ENCODE measurements around the gene YTHDC1. TPM values are rescaled to one million over a fixed set of nuclear protein-coding genes. Genes with fewer than 3 reads are reported as not detected.

YTHDC1 gene
- total and polyA plus RNA-seq, 2 of the 4 experiments (the other 2 are of a cell fraction): 31.9 to 32.7 TPM

- no TSS peak for BruUV-seq (replicated peaks)
- H3K4me1 ChIP-seq (ENCODE audit: control insufficient read depth, insufficient read depth, low read length): no peaks in the 10 kb centered on the region
- no peak overlapping the region for H2BK20ac ChIP-seq (ENCODE audit: low read depth, low read length)
- no peak for ATAC-seq (ENCODE audit: low read depth)
- ChIA-PET POLR2A (ENCODE audit: unreplicated experiment) (no interaction called here), CTCF (no interaction called here)
- no peak for TF ChIP-seq CEBPB (IDR thresholded peaks at IDR 0.05; ENCODE audit: low read depth, low read length)
- TF ChIP-seq, protein P1, sequence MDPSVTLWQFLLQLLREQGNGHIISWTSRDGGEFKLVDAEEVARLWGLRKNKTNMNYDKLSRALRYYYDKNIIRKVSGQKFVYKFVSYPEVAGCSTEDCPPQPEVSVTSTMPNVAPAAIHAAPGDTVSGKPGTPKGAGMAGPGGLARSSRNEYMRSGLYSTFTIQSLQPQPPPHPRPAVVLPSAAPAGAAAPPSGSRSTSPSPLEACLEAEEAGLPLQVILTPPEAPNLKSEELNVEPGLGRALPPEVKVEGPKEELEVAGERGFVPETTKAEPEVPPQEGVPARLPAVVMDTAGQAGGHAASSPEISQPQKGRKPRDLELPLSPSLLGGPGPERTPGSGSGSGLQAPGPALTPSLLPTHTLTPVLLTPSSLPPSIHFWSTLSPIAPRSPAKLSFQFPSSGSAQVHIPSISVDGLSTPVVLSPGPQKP (IDR thresholded peaks at IDR 0.05; ENCODE audit: borderline replicate concordance, low read depth, low read length): no peak
- TF ChIP-seq, protein P2, sequence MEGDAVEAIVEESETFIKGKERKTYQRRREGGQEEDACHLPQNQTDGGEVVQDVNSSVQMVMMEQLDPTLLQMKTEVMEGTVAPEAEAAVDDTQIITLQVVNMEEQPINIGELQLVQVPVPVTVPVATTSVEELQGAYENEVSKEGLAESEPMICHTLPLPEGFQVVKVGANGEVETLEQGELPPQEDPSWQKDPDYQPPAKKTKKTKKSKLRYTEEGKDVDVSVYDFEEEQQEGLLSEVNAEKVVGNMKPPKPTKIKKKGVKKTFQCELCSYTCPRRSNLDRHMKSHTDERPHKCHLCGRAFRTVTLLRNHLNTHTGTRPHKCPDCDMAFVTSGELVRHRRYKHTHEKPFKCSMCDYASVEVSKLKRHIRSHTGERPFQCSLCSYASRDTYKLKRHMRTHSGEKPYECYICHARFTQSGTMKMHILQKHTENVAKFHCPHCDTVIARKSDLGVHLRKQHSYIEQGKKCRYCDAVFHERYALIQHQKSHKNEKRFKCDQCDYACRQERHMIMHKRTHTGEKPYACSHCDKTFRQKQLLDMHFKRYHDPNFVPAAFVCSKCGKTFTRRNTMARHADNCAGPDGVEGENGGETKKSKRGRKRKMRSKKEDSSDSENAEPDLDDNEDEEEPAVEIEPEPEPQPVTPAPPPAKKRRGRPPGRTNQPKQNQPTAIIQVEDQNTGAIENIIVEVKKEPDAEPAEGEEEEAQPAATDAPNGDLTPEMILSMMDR (conservative IDR thresholded peaks at IDR 0.05; ENCODE audit: low read depth, low read length): no peak
- no peaks in the 10 kb centered on the region for H3K36me3 ChIP-seq (ENCODE audit: control insufficient read depth, insufficient read depth, low read length)
- no peak for DNase-seq
- H3K4me3 ChIP-seq (ENCODE audit: insufficient read depth, low read depth, low read length): no peak overlapping the region
- dilution Hi-C loops (cut with HindIII; ENCODE audit: low sequenced_read_pairs, unreplicated experiment) (no loop called here), intact Hi-C loops (cut with micrococcal nuclease) (no loop called here), in situ Hi-C loops (cut with MboI; ENCODE audit: low sequenced_read_pairs) (no loop called here)
- no peak overlapping the region for H3K27ac ChIP-seq (ENCODE audit: insufficient read depth, low read length)
- no peaks in the 10 kb centered on the region; the same call in 1 of the 2 replicates for H3K27me3 ChIP-seq (ENCODE audit: control insufficient read depth, insufficient read depth, low read length)
- no peak overlapping the region for H3K14ac ChIP-seq (replicated peaks; ENCODE audit: low read depth, low read length)
- no peak overlapping the region for H3K56ac ChIP-seq (ENCODE audit: extremely low read depth, insufficient read depth, low read length)
- no peaks in the 10 kb centered on the region for H3K79me1 ChIP-seq (ENCODE audit: low read depth in 1 of 2, low read length in 2 of 2)
- no peak overlapping the region for H2BK15ac ChIP-seq (ENCODE audit: low read depth, low read length)
- H4K5ac ChIP-seq (ENCODE audit: low read depth, low read length): no peak overlapping the region
- no peak overlapping the region for H3K9ac ChIP-seq (ENCODE audit: low read depth, low read length)
- no peak overlapping the region for H2AFZ ChIP-seq (replicated peaks; ENCODE audit: low read length, poor library complexity)
- H4K8ac ChIP-seq (ENCODE audit: low read depth in 2 of 2, low read length in 2 of 2): no peak overlapping the region
- H3K4me2 ChIP-seq (ENCODE audit: low read depth, low read length): no peak overlapping the region
- no peak overlapping the region for H2BK5ac ChIP-seq (ENCODE audit: low read depth, low read length, poor library complexity, severe bottlenecking)
- no peak overlapping the region for H3K4ac ChIP-seq (ENCODE audit: low read depth, low read length)
- H3K18ac ChIP-seq (ENCODE audit: low read depth, low read length): no peak overlapping the region
- H2AK5ac ChIP-seq (ENCODE audit: low read depth, low read length): no peak overlapping the region
- no peaks in the 10 kb centered on the region for H3K9me3 ChIP-seq (ENCODE audit: control insufficient read depth, insufficient read depth, low read length)
- no peaks in the 10 kb centered on the region for H3K9me1 ChIP-seq (ENCODE audit: insufficient read depth, low read length)
- no peak overlapping the region for H2BK120ac ChIP-seq (ENCODE audit: low read depth, low read length)
- peak overlapping the region; percentile 33; the same call in 1 of the 2 replicates for H3K23ac ChIP-seq (ENCODE audit: low read depth, low read length)
- no CpG with 5 or more reads among the region's 3 CpGs for WGBS, 2 experiments (ENCODE audit: extremely low coverage in 2 of 2, insufficient read length in 1 of 2)
- no peak overlapping the region for H4K91ac ChIP-seq (ENCODE audit: insufficient read depth, low read depth, low read length)
- no peaks in the 10 kb centered on the region for H4K20me1 ChIP-seq (ENCODE audit: insufficient read depth, low read length)
- no peak overlapping the region for H2AK9ac ChIP-seq (replicated peaks; ENCODE audit: low read depth, low read length, poor library complexity)
These were observed 41.5 kb upstream of the YTHDC1 start for GRCh38 chr4:68391436-68391835.

All from IMR-90 (cell line).